NCI-H2107 (cell line): Measurements from ENCODE around the gene ZNF683.
A peak's percentile ranks its signal among the peaks of the same experiment; 100 is the strongest.
"Not testable (repeated sequence)": the region's sequence is repeated elsewhere in the genome, so short reads cannot be mapped to it uniquely, and the experiment has no call there.

Source experiments
- DNase-seq: peaks from one replicate; lab custom pipeline; 2025; lab: John Stamatoyannopoulos, UW

The ZNF683 gene

GRCh38 chr1:26385063-26385462 is 12.5 kb upstream of the ZNF683 start:
- DNase-seq: not testable (repeated sequence)

GRCh38 chr1:26384076-26384475 is 11.5 kb upstream of the ZNF683 start:
- DNase-seq: no peak

GRCh38 chr1:26378879-26379251 is 6.3 kb upstream of the ZNF683 start:
- no peak for DNase-seq

GRCh38 chr1:26378088-26378878 is 5.7 kb upstream of the ZNF683 start:
- no peak for DNase-seq

- DNase-seq: no peak
Measured at GRCh38 chr1:26376050-26376449, 3.5 kb upstream of the ZNF683 start.

GRCh38 chr1:26375081-26375480 is 2.5 kb upstream of the ZNF683 start:
- DNase-seq: no peak

- not testable (repeated sequence) for DNase-seq
Measured at GRCh38 chr1:26374361-26374760, 1.8 kb upstream of the ZNF683 start.

- DNase-seq: no peak
Measured at GRCh38 chr1:26373789-26374188, 1.2 kb upstream of the ZNF683 start.

GRCh38 chr1:26373281-26373680 is 731 bp upstream of the ZNF683 start:
- DNase-seq: no peak

GRCh38 chr1:26372039-26372438 is 511 bp downstream of the ZNF683 start:
- DNase-seq: no peak

- no peak for DNase-seq
Measured at GRCh38 chr1:26370591-26371382, 1.8 kb downstream of the ZNF683 start.

GRCh38 chr1:26368486-26368885 is 4.1 kb downstream of the ZNF683 start:
- DNase-seq: no peak

- no peak for DNase-seq
Measured at GRCh38 chr1:26368006-26368405, 4.5 kb downstream of the ZNF683 start.

GRCh38 chr1:26367441-26367840 is 5.1 kb downstream of the ZNF683 start:
- DNase-seq: no peak

GRCh38 chr1:26364956-26365355 is 7.6 kb downstream of the ZNF683 start:
- no peak for DNase-seq

- peak; percentile 49 for DNase-seq
Measured at GRCh38 chr1:26363549-26364448, 8.8 kb downstream of the ZNF683 start.

- DNase-seq: no peak
Measured at GRCh38 chr1:26362331-26362730, 10.2 kb downstream of the ZNF683 start.

GRCh38 chr1:26361605-26362122 is 10.9 kb downstream of the ZNF683 start:
- DNase-seq: no peak

GRCh38 chr1:26360807-26361604 is 11.5 kb downstream of the ZNF683 start:
- no peak for DNase-seq

- DNase-seq: no peak
Measured at GRCh38 chr1:26359981-26360806, 12.4 kb downstream of the ZNF683 start.
